ENCODE measurements around the gene ZNF283.

Gene ZNF283

DNA sequence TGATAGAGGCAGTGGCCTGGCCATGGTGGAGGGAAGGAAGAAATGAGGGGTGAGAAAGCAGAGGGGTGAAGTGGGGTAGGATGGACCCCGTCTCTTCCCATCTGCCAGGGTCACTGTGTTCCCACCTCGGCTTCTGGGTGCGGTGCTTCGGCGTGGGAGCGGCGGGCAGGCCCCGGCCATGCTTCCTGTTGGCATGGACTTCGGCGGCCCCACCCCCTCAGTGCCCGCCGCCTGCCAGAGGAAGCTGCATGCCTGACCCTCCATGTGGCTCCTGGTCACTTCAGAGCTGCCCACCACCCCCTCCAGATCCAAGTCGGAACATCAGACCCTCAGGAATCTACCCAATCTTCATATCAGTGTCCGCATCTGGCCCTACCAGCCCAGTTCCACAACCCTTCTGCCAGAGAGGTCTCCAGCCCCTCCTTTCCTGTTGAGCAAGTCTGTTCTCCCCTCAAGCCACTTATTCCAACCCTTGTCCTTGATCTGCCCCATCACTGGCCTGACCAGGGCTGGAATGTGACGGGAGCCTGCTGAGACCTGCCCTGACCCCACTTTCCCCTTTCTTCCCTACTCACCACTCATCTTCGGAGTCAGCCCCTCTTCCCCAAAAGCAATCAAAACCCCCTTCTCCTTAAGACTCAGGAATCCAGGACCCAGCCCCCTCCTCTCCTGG, 47.8 kb upstream of the ZNF283 start:
- TF ChIP-seq ZNF600 (tag by site-specific recombination; IDR thresholded peaks at IDR 0.05): peak; percentile 78
- peak; percentile 38; the same call in 1 of the 2 replicates for TF ChIP-seq ZBTB10 (tag by site-specific recombination; IDR thresholded peaks at IDR 0.05)
- TF ChIP-seq BCL11A (tag by site-specific recombination; IDR thresholded peaks at IDR 0.05; ENCODE audit: low read depth): 0 out of 2 replicates have a peak, but pooled peaks have one; percentile 51
- TF ChIP-seq ZNF37A (tag by site-specific recombination; IDR thresholded peaks at IDR 0.05): no peak
- no peak for TF ChIP-seq ZNF202 (tag by site-specific recombination; IDR thresholded peaks at IDR 0.05; ENCODE audit: borderline replicate concordance)
- TF ChIP-seq ZNF626 (tag by site-specific recombination; IDR thresholded peaks at IDR 0.05): no peak
- TF ChIP-seq, protein P1, sequence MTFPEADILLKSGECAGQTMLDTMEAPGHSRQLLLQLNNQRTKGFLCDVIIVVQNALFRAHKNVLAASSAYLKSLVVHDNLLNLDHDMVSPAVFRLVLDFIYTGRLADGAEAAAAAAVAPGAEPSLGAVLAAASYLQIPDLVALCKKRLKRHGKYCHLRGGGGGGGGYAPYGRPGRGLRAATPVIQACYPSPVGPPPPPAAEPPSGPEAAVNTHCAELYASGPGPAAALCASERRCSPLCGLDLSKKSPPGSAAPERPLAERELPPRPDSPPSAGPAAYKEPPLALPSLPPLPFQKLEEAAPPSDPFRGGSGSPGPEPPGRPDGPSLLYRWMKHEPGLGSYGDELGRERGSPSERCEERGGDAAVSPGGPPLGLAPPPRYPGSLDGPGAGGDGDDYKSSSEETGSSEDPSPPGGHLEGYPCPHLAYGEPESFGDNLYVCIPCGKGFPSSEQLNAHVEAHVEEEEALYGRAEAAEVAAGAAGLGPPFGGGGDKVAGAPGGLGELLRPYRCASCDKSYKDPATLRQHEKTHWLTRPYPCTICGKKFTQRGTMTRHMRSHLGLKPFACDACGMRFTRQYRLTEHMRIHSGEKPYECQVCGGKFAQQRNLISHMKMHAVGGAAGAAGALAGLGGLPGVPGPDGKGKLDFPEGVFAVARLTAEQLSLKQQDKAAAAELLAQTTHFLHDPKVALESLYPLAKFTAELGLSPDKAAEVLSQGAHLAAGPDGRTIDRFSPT (tag by site-specific recombination; IDR thresholded peaks at IDR 0.05): peak; percentile 96
- TF ChIP-seq ZNF148 (tag by site-specific recombination; IDR thresholded peaks at IDR 0.05; ENCODE audit: borderline replicate concordance): 0 out of 2 replicates have a peak, but pooled peaks have one; percentile 42
- 0 out of 2 replicates have a peak, but pooled peaks have one; percentile 51 for TF ChIP-seq ZNF521 (tag by site-specific recombination; IDR thresholded peaks at IDR 0.05)
- TF ChIP-seq ZNF776 (tag by site-specific recombination; IDR thresholded peaks at IDR 0.05; ENCODE audit: borderline replicate concordance): 0 out of 2 replicates have a peak, but pooled peaks have one; percentile 39
- H3K4me3 ChIP-seq (ENCODE audit: low read depth, low read length): no peak overlapping the region
- no peaks in the 10 kb centered on the region for H3K36me3 ChIP-seq (ENCODE audit: control insufficient read depth in 2 of 2, insufficient read depth in 1 of 2, low read length in 2 of 2)
- no peak overlapping the region for H3K27ac ChIP-seq (ENCODE audit: extremely low read depth, low read depth, low read length)
- ChIA-PET POLR2A (interaction anchor here (0.8 to 2.0 kb wide), 3 partner anchors 25 to 48 kb away, joined by 3 to 6 read pairs (median 3); partner anchors contain the start of genes SMG9 and ZNF283), CTCF (interaction anchor here (0.7 to 17.4 kb wide), 6 partner anchors 13 to 260 kb away, joined by 3 to 203 read pairs (median 4); no protein-coding TSS in a partner anchor)
- no peaks in the 10 kb centered on the region for H3K9me3 ChIP-seq (ENCODE audit: control insufficient read depth, insufficient read depth, low read depth, low read length)
- H3K4me1 ChIP-seq (ENCODE audit: control insufficient read depth, insufficient read depth, low read length): peaks cover 10% of the 10 kb centered on the region

- POLR2A ChIA-PET: interaction anchor here (0.8 kb wide), 1 partner anchor 47 kb away, joined by 3 read pairs; the partner anchor contains the start of gene ZNF283
- H3K27ac ChIP-seq (ENCODE audit: extremely low read depth, low read depth, low read length): no peak overlapping the region
Measured at GRCh38 chr19:43779820-43780219, 47.3 kb upstream of the ZNF283 start.

More at GRCh38 chr19:43779820-43780219, 47.3 kb upstream of the ZNF283 start:
- TF ChIP-seq GLIS2 (tag by site-specific recombination; IDR thresholded peaks at IDR 0.05): 0 out of 2 replicates have a peak, but pooled peaks have one; percentile 14
- no peak for TF ChIP-seq ZNF561 (tag by site-specific recombination; IDR thresholded peaks at IDR 0.05; ENCODE audit: borderline replicate concordance)
- TF ChIP-seq, protein P2, sequence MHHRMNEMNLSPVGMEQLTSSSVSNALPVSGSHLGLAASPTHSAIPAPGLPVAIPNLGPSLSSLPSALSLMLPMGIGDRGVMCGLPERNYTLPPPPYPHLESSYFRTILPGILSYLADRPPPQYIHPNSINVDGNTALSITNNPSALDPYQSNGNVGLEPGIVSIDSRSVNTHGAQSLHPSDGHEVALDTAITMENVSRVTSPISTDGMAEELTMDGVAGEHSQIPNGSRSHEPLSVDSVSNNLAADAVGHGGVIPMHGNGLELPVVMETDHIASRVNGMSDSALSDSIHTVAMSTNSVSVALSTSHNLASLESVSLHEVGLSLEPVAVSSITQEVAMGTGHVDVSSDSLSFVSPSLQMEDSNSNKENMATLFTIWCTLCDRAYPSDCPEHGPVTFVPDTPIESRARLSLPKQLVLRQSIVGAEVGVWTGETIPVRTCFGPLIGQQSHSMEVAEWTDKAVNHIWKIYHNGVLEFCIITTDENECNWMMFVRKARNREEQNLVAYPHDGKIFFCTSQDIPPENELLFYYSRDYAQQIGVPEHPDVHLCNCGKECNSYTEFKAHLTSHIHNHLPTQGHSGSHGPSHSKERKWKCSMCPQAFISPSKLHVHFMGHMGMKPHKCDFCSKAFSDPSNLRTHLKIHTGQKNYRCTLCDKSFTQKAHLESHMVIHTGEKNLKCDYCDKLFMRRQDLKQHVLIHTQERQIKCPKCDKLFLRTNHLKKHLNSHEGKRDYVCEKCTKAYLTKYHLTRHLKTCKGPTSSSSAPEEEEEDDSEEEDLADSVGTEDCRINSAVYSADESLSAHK (tag by site-specific recombination; IDR thresholded peaks at IDR 0.05): no peak
- TF ChIP-seq WT1 (tag by site-specific recombination; IDR thresholded peaks at IDR 0.05): no peak
- TF ChIP-seq GLIS1 (tag by site-specific recombination; IDR thresholded peaks at IDR 0.05): peak; percentile 43; the same call in 1 of the 2 replicates
- no peak overlapping the region for H3K4me3 ChIP-seq (ENCODE audit: low read depth, low read length)
- H3K4me1 ChIP-seq (ENCODE audit: control insufficient read depth, insufficient read depth, low read length): peaks cover 7% of the 10 kb centered on the region
- no peaks in the 10 kb centered on the region for H3K36me3 ChIP-seq (ENCODE audit: control insufficient read depth in 2 of 2, insufficient read depth in 1 of 2, low read length in 2 of 2)
- CTCF ChIA-PET: interaction anchor here (1.0 to 17.4 kb wide), 4 partner anchors 10 to 225 kb away, joined by 3 to 203 read pairs (median 90); no protein-coding TSS in a partner anchor
- H3K9me3 ChIP-seq (ENCODE audit: control insufficient read depth, insufficient read depth, low read depth, low read length): no peaks in the 10 kb centered on the region

Data from HEK293 (cell line).